ENCODE data around the gene HPX. TPM values are rescaled to one million over a fixed set of nuclear protein-coding genes. Genes with fewer than 3 reads are reported as not detected.

HPX gene
- total and polyA plus RNA-seq, 2 of the 4 experiments (the other 2 are of a cell fraction): 0.36 to 1.4 TPM

- Histone ChIP-seq H3K4me2 (ENCODE audit: low read depth, low read length) (no peak overlapping the region), H3K14ac (replicated peaks; ENCODE audit: low read depth, low read length) (no peak overlapping the region), H4K91ac (ENCODE audit: insufficient read depth, low read depth, low read length) (no peak overlapping the region), H3K4me1 (ENCODE audit: control insufficient read depth, insufficient read depth, low read length) (peaks cover 4% of the 10 kb centered on the region), H2BK15ac (ENCODE audit: low read depth, low read length) (no peak overlapping the region), H3K9me3 (ENCODE audit: control insufficient read depth, insufficient read depth, low read length) (no peaks in the 10 kb centered on the region), H2AFZ (replicated peaks; ENCODE audit: low read length, poor library complexity) (no peak overlapping the region), H4K5ac (ENCODE audit: low read depth, low read length) (no peak overlapping the region), H3K9me1 (ENCODE audit: insufficient read depth, low read length) (no peaks in the 10 kb centered on the region), H2BK120ac (ENCODE audit: low read depth, low read length) (no peak overlapping the region), H4K20me1 (ENCODE audit: insufficient read depth, low read length) (peaks cover 10% of the 10 kb centered on the region), H3K4me3 (ENCODE audit: insufficient read depth, low read depth, low read length) (no peak overlapping the region), H3K27me3 (ENCODE audit: control insufficient read depth, insufficient read depth, low read length) (no peaks in the 10 kb centered on the region), H3K27ac (ENCODE audit: insufficient read depth, low read length) (no peak overlapping the region), H3K9ac (ENCODE audit: low read depth, low read length) (no peak overlapping the region), H3K56ac (ENCODE audit: extremely low read depth, insufficient read depth, low read length) (no peak overlapping the region), H3K18ac (ENCODE audit: low read depth, low read length) (no peak overlapping the region), H3K79me1 (ENCODE audit: low read depth in 1 of 2, low read length in 2 of 2) (peaks cover 33 to 44% of the 10 kb centered on the region in 2 experiments), H2BK20ac (ENCODE audit: low read depth, low read length) (no peak overlapping the region), H3K36me3 (ENCODE audit: control insufficient read depth, insufficient read depth, low read length) (peaks cover 10% of the 10 kb centered on the region), H2AK5ac (ENCODE audit: low read depth, low read length) (no peak overlapping the region), H2AK9ac (replicated peaks; ENCODE audit: low read depth, low read length, poor library complexity) (no peak overlapping the region), H4K8ac (ENCODE audit: low read depth in 2 of 2, low read length in 2 of 2) (no peak overlapping the region), H3K23ac (ENCODE audit: low read depth, low read length) (no peak overlapping the region), H2BK5ac (ENCODE audit: low read depth, low read length, poor library complexity, severe bottlenecking) (no peak overlapping the region), H3K4ac (ENCODE audit: low read depth, low read length) (no peak overlapping the region)
- intact Hi-C loops (cut with micrococcal nuclease) (no loop called here), dilution Hi-C loops (cut with HindIII; ENCODE audit: low sequenced_read_pairs, unreplicated experiment) (no loop called here), in situ Hi-C loops (cut with MboI; ENCODE audit: low sequenced_read_pairs) (no loop called here)
- ChIA-PET CTCF (interaction anchor here (1.5 kb wide), 1 partner anchor 20 kb away, joined by 9 read pairs; no protein-coding TSS in a partner anchor), POLR2A (ENCODE audit: unreplicated experiment) (no interaction called here)
- BruUV-seq (replicated peaks): no TSS peak
- DNase-seq (no peak), ATAC-seq (ENCODE audit: low read depth) (no peak)
- TF ChIP-seq RCOR1 (IDR thresholded peaks at IDR 0.05; ENCODE audit: insufficient replicate concordance, low read length) (no peak), FOS (IDR thresholded peaks at IDR 0.05; ENCODE audit: low read depth, low read length) (no peak), POLR2A (IDR thresholded peaks at IDR 0.05; ENCODE audit: low read depth, low read length) (no peak), MAZ (IDR thresholded peaks at IDR 0.05; ENCODE audit: borderline replicate concordance, low read depth, low read length) (no peak), CHD1 (IDR thresholded peaks at IDR 0.05; ENCODE audit: low read depth, low read length) (no peak), NFE2L2 (IDR thresholded peaks at IDR 0.05; ENCODE audit: low read depth, low read length) (no peak), SMC3 (IDR thresholded peaks at IDR 0.05; ENCODE audit: low read depth, low read length) (no peak), RAD21 (IDR thresholded peaks at IDR 0.05; ENCODE audit: low read length) (no peak), MAFK (IDR thresholded peaks at IDR 0.05; ENCODE audit: low read depth, low read length) (no peak), BHLHE40 (IDR thresholded peaks at IDR 0.05; ENCODE audit: low read depth, low read length) (no peak), CEBPB (IDR thresholded peaks at IDR 0.05; ENCODE audit: low read depth, low read length) (no peak), RFX5 (IDR thresholded peaks at IDR 0.05; ENCODE audit: low read depth, low read length) (no peak), ELK1 (IDR thresholded peaks at IDR 0.05; ENCODE audit: borderline replicate concordance, low read depth, low read length) (no peak), MXI1 (IDR thresholded peaks at IDR 0.05; ENCODE audit: borderline replicate concordance, low read depth, low read length) (no peak)
- TF ChIP-seq, protein P1, sequence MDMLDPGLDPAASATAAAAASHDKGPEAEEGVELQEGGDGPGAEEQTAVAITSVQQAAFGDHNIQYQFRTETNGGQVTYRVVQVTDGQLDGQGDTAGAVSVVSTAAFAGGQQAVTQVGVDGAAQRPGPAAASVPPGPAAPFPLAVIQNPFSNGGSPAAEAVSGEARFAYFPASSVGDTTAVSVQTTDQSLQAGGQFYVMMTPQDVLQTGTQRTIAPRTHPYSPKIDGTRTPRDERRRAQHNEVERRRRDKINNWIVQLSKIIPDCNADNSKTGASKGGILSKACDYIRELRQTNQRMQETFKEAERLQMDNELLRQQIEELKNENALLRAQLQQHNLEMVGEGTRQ (IDR thresholded peaks at IDR 0.05; ENCODE audit: low read depth, low read length): no peak
- TF ChIP-seq, protein P2, sequence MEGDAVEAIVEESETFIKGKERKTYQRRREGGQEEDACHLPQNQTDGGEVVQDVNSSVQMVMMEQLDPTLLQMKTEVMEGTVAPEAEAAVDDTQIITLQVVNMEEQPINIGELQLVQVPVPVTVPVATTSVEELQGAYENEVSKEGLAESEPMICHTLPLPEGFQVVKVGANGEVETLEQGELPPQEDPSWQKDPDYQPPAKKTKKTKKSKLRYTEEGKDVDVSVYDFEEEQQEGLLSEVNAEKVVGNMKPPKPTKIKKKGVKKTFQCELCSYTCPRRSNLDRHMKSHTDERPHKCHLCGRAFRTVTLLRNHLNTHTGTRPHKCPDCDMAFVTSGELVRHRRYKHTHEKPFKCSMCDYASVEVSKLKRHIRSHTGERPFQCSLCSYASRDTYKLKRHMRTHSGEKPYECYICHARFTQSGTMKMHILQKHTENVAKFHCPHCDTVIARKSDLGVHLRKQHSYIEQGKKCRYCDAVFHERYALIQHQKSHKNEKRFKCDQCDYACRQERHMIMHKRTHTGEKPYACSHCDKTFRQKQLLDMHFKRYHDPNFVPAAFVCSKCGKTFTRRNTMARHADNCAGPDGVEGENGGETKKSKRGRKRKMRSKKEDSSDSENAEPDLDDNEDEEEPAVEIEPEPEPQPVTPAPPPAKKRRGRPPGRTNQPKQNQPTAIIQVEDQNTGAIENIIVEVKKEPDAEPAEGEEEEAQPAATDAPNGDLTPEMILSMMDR (conservative IDR thresholded peaks at IDR 0.05; ENCODE audit: low read depth, low read length): no peak
- 100% methylated on average over 1 to 2 of the region's 3 CpGs for WGBS, 2 experiments (ENCODE audit: extremely low coverage in 2 of 2, insufficient read length in 1 of 2)
Observed at GRCh38 chr11:6485661-6486060, 44.9 kb upstream of the HPX start.
